ENCODE results near the gene DUS1L.

DNA sequence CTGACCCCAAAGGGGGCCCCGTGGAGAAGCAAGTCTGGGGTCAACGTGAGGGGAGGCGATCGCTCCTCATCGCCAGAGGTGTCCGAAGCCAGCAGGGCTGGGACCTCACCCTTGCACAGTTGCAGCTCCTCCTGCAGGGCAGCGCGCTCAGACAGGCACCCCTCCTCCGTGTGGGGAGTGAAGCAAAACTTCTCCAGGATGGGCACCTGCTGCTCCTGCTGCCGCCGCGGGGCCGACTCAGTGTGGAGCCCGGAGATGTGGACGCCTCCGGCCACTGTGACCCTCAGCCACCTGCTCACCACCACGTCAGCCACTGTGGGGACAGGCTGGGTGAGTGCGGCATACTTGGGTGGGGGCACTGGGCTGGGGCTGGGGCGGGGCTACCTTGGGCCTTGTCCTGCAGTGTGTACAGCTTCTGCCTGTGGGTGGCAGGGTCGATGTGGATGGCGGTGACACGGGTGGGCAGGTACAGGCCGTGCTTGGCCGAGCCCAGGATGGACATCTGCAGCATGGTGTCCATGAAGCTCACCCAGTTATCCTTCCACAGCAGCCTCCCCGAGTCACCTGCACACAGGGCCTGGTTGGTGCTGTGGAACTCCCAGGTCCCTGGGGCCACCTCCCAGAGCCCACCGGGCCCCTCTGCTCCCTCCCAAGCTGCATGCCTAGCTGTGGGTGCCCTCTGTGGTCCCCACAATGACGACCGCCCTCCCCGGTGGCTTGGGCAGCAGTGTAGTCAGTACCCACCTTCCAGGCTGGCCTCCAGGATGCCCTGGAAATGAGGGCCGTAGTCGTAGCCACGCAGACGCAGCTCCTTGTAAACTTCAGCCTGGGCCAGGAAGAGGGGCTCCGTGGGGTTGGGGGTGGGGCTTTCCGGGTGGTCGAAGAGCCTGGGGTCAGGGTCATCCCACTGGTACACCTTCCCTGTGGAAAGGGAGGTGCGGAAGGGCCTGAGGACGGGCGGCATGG is 21.6 kb upstream of the DUS1L start:
- TF ChIP-seq, protein P1, sequence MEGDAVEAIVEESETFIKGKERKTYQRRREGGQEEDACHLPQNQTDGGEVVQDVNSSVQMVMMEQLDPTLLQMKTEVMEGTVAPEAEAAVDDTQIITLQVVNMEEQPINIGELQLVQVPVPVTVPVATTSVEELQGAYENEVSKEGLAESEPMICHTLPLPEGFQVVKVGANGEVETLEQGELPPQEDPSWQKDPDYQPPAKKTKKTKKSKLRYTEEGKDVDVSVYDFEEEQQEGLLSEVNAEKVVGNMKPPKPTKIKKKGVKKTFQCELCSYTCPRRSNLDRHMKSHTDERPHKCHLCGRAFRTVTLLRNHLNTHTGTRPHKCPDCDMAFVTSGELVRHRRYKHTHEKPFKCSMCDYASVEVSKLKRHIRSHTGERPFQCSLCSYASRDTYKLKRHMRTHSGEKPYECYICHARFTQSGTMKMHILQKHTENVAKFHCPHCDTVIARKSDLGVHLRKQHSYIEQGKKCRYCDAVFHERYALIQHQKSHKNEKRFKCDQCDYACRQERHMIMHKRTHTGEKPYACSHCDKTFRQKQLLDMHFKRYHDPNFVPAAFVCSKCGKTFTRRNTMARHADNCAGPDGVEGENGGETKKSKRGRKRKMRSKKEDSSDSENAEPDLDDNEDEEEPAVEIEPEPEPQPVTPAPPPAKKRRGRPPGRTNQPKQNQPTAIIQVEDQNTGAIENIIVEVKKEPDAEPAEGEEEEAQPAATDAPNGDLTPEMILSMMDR (IDR thresholded peaks at IDR 0.05) = no peak
- TF ChIP-seq EZH2 (IDR thresholded peaks at IDR 0.05; ENCODE audit: borderline replicate concordance, insufficient read depth, low read depth, low read length, poor library complexity, severe bottlenecking) = no peak
